ENCODE data around the gene ABCF1.

ABCF1 gene

GRCh38 chr6:30557683-30557981, 13.6 kb upstream of the ABCF1 start:
- DNase-seq (ENCODE audit: low spot score) = peak; percentile 61

GRCh38 chr6:30560930-30561329, 10.3 kb upstream of the ABCF1 start:
- no peak for DNase-seq (ENCODE audit: low spot score)

GRCh38 chr6:30562470-30563425, 8.5 kb upstream of the ABCF1 start:
- DNase-seq (ENCODE audit: low spot score) = no peak

- DNase-seq (ENCODE audit: low spot score) = no peak
Observed at GRCh38 chr6:30564114-30564513, 7.1 kb upstream of the ABCF1 start.

- DNase-seq (ENCODE audit: low spot score) = no peak
Observed at GRCh38 chr6:30565772-30566171, 5.5 kb upstream of the ABCF1 start.

- peak; percentile 58 for DNase-seq (ENCODE audit: low spot score)
Observed at GRCh38 chr6:30568245-30568644, 3.0 kb upstream of the ABCF1 start.

GRCh38 chr6:30570263-30570662, 979 bp upstream of the ABCF1 start:
- DNase-seq (ENCODE audit: low spot score) = no peak

GRCh38 chr6:30570740-30571074, 535 bp upstream of the ABCF1 start:
- DNase-seq (ENCODE audit: low spot score) = no peak

GRCh38 chr6:30571762-30572082, 480 bp downstream of the ABCF1 start:
- DNase-seq (ENCODE audit: low spot score) = no peak

- no peak for DNase-seq (ENCODE audit: low spot score)
Observed at GRCh38 chr6:30572148-30572547, 906 bp downstream of the ABCF1 start.

- DNase-seq (ENCODE audit: low spot score) = no peak
Observed at GRCh38 chr6:30573113-30573512, 1.9 kb downstream of the ABCF1 start.

- DNase-seq (ENCODE audit: low spot score) = no peak
Observed at GRCh38 chr6:30578051-30578450, 6.8 kb downstream of the ABCF1 start.

- no peak for DNase-seq (ENCODE audit: low spot score)
Observed at GRCh38 chr6:30583921-30584320, 12.7 kb downstream of the ABCF1 start.

GRCh38 chr6:30589754-30590358, 18.6 kb downstream of the ABCF1 start:
- no peak for DNase-seq (ENCODE audit: low spot score)

GRCh38 chr6:30590509-30590908, 19.3 kb downstream of the ABCF1 start:
- DNase-seq (ENCODE audit: low spot score) = no peak

GRCh38 chr6:30591008-30591407, 19.8 kb downstream of the ABCF1 start:
- DNase-seq (ENCODE audit: low spot score) = no peak

GRCh38 chr6:30592287-30592686, 21.0 kb downstream of the ABCF1 start:
- DNase-seq (ENCODE audit: low spot score) = no peak

- DNase-seq (ENCODE audit: low spot score) = peak; percentile 80
Observed at GRCh38 chr6:30597315-30598144, 26.3 kb downstream of the ABCF1 start.

- DNase-seq (ENCODE audit: low spot score) = no peak
Observed at GRCh38 chr6:30598912-30599624, 27.8 kb downstream of the ABCF1 start.

GRCh38 chr6:30599625-30600324, 28.5 kb downstream of the ABCF1 start:
- DNase-seq (ENCODE audit: low spot score) = no peak

- no peak for DNase-seq (ENCODE audit: low spot score)
Observed at GRCh38 chr6:30600451-30600961, 29.3 kb downstream of the ABCF1 start.

- DNase-seq (ENCODE audit: low spot score) = no peak
Observed at GRCh38 chr6:30601436-30601814, 30.2 kb downstream of the ABCF1 start.

Measured in activated CD4-positive, alpha-beta T cell treated with anti-CD3 and anti-CD28 coated beads, Interleukin-2, Interleukin-4, amounts not matched to agents 100 ng/mL and 50 ng/mL, durations not matched to agents 16 hours and 8 hours (primary cell).